Activated CD8-positive, alpha-beta memory T cell treated with anti-CD3 and anti-CD28 coated beads, Interleukin-2, amount 50 U/mL, for 24 hours (primary cell): ENCODE results near the gene UROC1.

Source experiments
- DNase-seq: peaks from one replicate; pipeline ENCODE4 v3.0.0-alpha.2; 2020; ENCODE audit errors: extremely low read depth

The UROC1 gene

DNA sequence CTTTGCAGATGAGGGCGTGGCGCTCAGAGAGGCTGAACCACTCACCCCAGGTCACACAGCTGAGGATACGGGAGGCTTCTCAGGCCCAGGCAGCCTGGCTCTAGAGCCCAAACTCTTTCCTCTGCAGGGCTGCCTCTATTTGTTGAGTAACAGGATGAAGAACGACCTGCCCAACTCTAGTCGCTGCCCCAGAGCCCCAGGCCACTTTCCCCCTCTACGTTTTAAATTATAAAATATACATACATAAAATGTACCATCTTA, 22.7 kb downstream of the UROC1 start:
- no peak for DNase-seq

DNA sequence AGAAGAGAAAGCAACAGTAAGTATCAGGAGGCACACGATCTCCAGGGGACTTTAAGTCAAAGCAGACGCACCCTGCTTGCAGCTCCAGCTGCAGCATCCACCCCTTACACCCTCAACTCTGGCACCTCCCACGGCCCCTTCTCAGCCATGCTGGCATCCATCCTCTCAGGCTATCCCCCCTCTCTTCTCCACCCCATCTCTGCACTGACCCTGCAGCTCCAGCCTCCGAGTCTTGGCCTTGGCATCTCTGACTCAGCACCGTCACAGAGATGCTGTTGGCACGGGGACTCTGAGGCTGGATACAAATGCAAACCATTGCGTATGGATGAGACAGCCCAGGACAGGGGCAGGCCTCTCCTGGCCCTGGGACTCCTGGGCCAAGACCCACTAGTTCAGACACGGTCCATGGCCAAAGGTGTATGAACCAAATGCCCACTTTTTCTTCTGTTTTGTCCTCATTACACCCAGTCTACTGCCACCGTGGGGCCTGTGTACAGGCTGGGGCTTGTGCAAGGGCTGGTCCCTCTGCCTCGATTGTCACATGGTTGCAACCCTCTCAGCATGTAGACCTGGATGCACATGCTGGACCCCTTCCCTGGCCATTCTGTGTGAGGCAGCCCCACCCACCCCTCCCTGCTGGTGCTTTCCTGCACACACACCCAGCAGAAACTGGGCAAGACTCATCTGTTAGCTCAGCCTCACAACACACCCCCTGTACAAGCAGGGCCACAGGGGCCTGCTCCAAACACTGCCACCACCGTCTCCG, 23.2 kb downstream of the UROC1 start:
- no peak for DNase-seq

DNA sequence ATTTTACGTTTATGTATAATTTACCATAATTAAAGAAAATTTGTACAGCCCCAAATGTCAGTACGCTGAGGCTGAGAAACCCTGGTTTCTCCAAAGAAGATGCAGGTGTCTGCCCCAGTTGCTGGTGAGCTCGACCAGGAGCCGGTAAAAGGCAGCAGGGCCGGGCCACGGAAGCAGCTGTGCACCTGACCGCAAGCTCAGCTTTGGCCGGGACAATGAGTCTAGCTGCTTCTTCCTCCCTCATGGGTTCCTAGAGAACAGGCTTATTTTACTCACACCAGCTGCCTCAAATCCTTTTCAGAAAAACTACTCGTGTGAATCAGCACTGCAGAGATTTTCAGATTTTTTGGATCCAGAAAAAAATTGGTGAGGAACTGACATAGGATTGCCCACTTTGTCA, 23.8 kb downstream of the UROC1 start:
- DNase-seq = no peak

DNA sequence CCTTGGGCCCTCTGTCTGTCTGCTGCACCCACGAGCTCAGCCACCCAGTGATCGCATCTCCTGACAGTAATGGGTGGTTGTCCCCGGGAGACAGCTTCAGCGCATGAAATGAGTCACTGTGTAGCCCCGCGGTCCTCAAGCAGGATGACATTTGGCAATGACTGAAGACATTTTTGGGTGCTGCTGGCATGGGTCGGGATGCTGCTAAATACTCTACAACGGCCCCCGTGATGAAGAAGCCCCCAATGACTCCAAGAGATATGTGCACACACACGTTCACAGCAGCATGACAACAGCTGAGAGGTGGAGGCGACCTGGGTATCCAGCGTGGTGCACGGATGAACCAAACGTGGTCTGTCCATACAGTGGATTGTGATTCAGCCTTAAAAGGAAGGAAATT, 24.5 kb downstream of the UROC1 start:
- DNase-seq = no peak

DNA sequence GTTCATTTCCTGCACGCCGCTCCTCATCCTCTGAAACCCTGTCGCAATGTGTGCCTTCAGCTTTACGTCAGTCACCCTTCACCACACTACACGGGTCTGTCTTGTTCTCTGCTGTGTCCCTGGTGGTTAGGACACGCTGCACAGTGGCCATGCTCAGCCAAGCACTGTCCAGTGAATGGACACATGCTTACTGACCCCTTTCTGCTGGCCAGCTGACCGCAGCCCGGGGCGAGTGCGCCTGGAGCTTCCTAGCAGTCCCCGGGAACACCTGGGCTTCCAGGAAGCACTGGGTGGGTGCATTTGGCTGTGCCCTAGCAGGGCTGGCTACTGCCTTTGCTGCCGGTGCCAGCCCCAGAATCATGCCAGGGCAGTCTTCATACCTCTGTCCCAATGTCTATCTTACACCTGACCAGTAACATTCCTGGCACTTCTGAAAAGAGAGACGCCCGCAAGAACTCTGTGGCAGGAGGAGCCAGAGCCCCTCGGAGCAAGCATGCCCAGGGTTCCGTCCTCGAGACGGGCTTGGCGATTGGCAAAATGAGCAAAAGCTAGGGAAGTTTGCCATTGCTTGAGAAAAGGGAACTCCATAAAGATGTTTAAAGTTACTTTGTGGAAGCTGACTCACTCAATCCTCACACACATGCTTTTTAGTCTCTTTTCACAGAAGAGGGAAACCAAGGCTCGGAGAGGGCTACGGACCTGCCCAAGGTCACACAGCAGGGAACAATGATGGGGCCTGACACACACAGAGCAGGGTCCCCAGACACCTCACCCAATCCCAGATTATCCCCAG, 26.2 kb downstream of the UROC1 start:
- DNase-seq = no peak

DNA sequence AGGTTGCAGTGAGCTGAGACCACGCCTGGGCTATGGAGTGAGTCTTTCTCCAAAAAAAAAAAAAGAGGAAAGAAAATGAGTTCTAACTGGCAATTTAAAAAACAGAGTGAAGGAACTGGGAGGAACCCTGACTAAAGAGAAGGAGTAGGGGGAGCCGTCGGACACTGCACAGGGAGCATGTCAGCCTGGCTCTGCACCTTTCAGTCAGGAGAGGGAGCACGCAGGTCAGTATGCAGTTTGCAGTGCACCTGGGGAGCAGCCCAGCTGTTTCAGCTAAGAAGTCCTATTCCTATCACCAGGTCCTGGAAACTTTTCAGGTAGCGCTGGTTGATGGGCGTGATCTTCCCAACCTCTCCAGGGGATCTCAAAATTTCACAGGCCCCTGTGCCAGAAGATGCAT, 27.0 kb downstream of the UROC1 start:
- no peak for DNase-seq

DNA sequence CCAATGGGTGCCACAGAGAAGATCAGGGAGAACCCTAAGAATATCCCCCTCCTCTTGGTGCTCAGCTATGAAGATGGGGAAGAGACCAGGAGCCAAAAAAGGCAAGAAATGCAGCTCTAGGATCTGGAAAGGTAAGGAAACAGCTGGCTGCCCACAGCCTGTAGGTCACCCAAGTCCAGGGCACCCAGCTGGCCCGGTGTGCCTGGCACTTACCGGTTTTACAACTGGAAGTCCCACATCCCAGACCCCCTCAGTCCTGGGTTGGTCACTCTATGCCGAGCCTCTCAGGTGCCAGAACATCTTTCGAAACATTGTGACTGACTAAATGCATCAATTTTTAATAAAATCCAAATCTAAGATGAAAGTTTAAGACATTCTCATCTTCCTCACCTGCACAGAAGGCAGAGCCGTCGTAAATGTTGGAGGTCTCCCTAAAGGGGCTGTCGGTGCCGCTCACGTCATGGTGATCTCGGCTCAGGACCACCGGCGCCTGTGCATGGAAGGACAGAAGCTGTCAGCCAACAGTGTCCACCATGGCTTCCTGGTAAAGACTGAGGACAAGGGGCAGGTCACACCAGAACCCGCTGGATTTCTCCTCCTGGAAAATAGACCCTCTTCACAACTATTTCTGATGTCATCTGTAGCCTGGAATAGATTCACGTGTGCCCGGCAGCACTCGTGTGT, 28.5 kb downstream of the UROC1 start:
- no peak for DNase-seq

DNA sequence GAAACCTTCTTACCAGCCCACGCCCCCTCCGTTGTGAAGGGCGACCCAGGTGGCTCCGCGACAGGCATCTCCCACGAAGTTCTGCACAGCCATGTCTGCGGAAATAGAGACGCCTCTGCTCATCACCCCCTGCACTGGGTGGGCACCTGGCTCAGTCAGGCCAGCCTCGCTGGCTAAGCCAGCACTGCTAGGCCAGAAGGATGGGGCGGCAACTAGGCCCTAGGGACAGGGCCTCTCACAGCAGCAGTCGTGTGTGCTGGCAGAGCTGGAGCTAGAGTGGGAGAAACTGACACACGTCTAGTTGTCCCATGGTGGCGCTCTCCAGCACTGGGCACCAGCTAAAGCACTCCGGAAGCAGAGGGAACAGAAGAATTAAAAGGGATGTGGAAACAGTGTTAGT, 29.4 kb downstream of the UROC1 start:
- DNase-seq = no peak

DNA sequence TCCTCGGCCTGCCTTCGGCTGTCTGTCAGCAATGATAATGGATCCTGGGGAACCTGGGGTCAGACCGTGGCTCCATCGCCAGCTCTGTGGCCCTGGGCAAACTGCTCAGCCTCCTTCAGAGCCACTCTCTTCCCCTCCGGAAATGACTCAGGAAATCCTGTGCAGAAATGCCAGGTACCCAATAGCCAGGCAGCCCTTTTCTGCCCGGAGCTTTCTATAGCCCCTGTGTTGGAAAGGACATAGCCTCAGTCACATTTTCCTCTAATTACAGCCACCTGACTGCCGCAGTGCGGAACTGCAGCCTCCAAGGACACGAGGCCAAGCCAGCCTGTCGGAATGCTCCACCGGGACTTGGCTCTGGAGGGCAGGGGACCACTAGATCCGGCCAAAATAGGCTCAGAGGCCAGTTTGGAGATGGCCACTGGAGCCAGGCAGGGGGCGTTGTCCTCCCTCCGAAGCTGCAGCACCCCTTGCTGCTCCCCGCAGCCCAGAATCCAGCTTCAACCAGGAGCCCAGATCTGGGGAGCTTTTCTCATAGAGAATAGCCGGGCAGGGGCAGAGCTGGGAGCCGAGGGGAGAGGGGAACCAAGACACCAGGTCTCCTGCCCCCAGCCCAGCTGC, 30.3 kb downstream of the UROC1 start:
- no peak for DNase-seq

DNA sequence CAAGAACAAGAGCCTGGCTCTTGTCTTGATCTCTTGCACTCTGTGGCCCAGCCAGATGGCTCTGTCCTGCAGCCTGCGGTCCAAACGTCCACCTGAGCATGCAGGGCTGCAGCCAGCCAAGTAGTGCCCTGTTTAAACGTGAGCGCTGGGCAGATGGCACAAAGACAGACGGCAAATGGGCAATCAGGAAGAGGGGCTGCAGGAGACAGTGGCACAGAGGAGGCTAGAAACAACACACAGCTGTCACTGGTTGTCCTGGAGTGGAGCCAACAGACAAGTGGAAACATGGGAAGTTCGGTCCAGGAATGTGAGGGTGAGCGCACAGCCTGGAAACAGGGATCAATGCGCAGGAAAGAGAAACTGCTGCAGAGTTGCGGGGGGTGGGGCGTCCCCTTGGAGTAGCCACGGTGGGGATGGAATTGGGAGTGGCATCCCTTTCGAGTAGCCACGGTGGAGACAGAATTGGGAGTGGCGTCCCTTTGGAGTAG, 31.2 kb downstream of the UROC1 start:
- DNase-seq = no peak

DNA sequence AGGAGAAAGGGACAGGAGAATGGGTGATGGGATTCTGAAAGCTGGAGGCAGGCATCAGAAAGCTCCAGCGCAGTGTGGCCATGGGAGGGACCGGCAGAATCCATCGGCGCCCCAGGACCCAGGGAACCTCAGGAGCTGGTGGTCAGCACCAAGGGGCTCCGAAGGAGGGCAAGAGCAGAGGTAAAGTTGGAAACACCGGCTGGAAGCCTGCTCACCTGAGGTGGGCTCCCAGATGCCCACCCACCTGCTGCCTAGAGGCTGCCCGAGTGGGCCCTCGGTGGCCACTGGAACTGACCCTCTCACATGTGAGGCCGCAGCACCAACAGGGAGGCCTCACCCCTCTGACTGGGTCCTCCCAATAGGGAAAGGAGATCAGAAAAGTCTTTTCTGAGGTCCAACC, 31.6 kb downstream of the UROC1 start:
- DNase-seq = no peak

DNA sequence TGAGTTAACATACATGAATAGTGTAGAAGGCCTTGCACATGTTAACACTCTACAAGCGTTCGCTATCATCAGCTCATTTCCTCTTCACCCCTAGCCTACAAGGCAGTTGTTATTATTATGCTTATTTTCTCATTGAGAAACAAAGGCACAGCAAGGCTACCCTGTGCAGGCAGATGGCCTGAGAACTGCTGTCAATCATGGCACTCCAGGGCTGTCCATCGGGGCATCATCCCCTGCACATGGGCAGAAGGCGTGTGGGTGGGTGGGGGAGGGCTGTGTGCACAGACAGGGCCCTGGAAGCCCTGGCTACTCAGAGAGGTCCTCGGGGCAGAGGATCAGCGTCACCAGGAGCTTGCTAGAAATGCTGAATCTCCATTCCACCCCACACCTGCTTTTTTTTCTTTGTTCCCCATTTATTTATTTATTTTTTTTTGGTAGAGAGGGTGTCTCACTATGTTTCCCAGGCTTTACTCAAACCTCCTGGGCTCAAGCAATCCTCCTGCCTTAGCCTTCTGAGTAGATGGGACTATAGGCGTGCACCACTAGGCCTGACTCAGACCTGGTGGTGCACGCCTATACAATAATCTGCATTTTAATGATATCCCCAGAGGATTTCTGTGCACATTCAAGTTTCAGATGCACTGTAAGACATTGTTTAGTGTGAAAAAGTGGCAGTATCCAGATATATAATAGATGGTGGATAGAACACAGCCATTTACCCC, 32.2 kb downstream of the UROC1 start:
- no peak for DNase-seq

DNA sequence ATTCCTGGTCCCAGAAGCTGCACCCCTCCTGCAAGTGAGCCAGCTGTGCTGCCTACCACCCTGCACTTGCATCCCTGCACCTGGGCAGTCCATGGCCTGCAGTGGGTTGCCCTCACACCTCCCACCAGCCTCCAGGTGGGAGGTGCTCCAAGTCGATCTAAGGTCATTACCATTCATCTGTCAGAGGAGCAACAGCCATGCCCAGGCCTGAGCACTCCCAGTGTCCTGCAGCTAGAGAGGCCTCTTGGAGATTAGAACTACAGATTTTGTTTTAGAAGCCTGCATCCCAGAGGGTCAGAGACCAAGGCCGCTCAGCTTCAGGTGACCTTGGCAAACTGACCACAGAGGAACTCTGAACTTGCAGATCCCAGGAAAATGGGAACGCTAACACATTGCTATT, 32.9 kb downstream of the UROC1 start:
- DNase-seq = no peak

DNA sequence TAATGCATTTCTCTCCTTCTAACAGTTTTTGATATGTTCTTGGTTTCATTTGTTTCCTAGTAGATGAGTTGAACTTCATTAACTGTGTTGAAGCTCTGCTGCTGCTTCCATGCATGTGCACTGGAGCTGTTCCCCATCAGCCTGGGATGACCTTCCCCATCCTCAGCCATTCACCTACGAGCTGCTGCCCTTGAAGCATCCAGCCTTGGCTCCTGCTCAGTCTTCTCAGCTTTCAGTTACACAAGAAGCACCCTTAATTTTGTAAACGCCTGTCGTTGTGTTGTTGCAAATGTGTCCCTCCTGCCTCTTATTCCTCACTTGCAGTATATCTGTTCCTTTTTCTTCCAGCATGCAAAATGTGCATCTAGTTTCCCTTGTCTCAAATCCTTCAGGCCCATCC, 33.4 kb downstream of the UROC1 start:
- DNase-seq = no peak

DNA sequence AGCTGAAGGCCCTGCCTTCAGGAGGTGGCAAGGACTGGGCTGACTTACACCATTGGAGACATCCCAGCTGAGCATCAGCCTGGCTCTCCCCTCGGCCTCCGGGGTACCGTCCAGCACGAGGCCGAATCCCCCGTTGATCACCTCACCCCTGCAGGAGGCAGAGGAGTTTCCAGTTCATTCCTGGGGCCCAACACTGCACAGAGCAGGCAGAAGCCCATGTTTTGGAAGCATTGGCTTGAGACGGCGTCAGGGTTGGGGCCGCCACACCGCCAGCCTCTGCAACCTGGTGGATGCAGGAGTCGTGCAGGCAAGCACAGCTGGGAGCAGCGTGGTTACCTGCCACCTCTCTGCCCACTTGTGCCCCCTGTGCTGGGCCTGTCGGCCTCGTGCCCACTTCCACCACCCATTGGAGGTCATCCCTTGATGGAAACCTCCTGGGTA, 34.2 kb downstream of the UROC1 start:
- no peak for DNase-seq

DNA sequence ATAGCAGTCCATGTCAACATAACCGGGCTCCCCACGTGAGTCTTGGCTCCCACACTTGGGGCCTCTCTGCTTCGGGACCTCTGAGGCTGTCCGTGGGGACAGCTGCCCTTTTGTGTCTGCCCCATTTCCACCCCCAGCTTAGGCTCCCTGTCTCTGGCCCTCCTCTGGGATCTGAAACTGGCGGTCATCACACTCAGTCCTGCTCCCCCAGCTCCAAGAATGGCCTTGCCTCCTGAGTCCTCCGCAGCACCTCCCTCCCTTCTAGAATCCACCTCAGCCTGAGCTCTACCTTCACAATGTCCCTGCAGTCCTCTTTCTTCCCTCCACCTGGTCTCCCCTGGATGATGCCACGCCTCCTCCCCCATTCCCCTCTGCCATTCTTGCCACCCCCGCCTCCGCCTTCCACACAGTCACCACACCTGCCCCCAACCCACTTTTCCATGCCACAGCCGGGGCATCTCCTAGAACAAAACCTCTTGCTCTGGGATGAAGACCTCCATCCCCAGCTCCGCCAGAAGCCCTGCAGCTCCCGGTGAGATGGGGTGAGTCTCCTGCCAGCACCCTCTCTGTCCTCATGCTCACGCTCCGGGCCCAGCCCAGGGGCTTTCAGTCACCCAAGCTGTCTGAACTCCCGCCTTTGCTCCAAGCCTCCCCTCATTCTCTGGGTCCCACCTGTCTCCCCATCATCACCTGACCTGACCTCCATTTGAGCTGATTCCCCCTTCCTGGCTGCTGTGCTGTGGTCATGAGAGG, 34.9 kb downstream of the UROC1 start:
- no peak for DNase-seq

DNA sequence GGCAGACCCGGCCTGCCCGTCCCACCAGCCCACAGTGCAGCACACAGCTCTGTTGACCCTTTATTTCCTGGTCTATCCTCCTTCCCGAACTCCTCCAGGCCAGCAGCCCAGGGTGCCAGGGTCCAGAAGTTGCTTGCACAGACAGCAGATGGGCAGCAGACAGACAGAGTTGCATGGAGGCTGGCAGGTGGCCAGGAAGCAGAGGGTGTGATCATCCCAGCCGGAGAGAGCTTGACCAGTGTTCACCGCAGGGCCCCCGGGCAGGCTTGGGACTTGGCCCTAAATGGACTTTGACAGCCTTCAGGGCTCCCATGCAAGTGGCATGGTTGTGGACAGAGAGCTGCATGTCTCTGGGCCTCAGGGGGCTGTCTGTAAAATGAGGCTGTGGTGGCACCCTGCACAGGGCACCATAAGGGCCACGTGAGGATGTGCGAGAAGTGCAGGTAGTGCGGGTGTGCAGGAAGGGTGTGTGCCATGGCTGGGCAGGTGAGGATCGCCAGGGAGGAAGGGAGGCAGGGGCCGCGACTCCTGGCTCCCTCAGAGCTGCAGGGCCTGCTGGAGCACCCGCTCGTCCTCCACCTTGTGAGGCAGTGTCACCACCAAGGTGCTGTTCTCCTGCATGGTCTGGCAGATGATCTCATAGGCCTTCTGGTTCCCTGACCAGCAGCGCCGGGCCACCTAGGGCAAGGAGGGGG, 35.6 kb downstream of the UROC1 start:
- no peak for DNase-seq

DNA sequence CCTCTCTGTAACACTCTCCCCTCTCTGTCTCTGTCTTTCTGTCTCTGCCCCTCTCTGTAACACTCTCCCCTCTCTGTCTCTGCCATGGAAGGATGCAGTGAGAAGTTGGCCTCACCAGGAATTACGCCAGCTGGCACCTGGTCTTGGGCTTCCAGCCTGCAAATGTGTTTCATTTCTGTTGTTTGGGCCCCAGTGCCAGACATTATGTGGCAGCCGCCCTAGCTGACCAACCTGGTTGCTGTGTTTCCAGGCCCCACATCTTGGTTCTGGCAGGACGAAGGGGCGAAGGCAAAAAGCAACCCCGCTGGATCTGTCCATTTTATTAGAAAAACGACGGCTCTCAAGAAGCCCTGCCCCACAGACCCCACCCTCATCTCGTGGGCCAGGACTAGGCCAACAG, 36.7 kb downstream of the UROC1 start:
- no peak for DNase-seq

DNA sequence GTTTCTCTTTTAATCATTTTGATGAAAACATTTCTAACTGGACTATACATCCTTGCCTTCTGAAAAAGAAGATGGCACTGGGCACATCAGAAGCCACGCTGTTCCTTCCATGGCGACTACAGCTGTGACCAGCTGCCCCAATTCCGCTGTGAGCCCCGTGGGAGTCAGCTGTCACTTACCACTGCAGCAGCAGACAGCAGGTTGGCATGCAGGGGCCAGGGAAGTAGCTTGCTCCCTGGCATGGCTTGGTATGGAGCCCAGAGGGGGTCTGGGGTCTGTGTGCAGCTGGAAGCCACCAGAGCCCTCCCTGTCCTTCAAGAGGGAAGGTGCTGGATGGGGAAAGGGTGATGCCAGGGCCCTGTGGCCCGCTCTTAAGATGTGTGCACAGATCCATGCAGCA, 37.4 kb downstream of the UROC1 start:
- no peak for DNase-seq

DNA sequence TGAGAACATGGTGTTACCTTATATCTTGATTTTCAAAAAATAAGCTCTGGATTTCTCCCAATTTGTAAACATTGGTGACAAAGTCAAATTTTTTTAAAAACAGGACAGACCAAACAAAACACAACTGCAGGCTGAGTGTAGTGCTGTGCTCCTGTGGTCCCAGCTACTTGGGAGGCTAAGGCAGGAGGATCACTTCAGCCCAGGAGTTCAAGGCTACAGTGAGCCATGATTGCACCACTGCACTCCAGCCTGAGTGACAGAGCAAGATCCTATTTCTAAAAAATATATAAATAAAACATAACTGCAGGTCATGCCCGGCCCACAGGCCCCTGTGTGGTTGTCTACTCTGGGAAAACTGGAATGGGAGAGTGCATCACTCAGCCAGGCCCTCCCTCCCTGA, 37.9 kb downstream of the UROC1 start:
- DNase-seq = no peak
